H1 (cell line): ENCODE data around the gene ACACB. TPM values are rescaled to one million over a fixed set of nuclear protein-coding genes. Genes with fewer than 3 reads are reported as not detected.

Source experiments
- CTCF ChIA-PET: fragments of 300-600 bp; sonication (Branson Sonifier 250); formaldehyde crosslinking; loops from one replicate; lab custom pipeline; 2021; ENCODE audit not compliant: partially characterized antibody; lab: Charles Lee
- POLR2A ChIA-PET: fragments of 300-600 bp; sonication (Branson Sonifier 250); formaldehyde crosslinking; loops from one replicate; lab custom pipeline; 2021; ENCODE audit warnings: inconsistent platforms; ENCODE audit not compliant: partially characterized antibody; lab: Charles Lee
- DNase-seq, 2 experiments: peaks; one replicate each; pipeline versions ENCODE4 v3.0.0 to v3.0.0-alpha.2; 2010 to 2022; ENCODE audit warnings: low spot score in 2 of 2, low read depth in 1 of 2, mixed read lengths in 1 of 2
- FAIRE-seq: peaks from 2 replicates; lab custom pipeline; 2011; peaks lifted over from hg19 to GRCh38; lab: Jason Lieb, UNC
- H2AFZ ChIP-seq: 2 replicates; pipeline ENCODE4 v1.8.1; 2012; ENCODE audit warnings: low read length, inconsistent platforms
- H2AK5ac ChIP-seq: 2 replicates; pipeline ENCODE4 v1.6.1; 2013; ENCODE audit warnings: low read depth, low read length
- H2BK120ac ChIP-seq: replicated peaks from 2 replicates; pipeline ENCODE3; 2013; ENCODE audit warnings: low read depth, low read length, inconsistent platforms
- H2BK12ac ChIP-seq: 2 replicates; pipeline ENCODE4 v1.6.1; 2013; ENCODE audit warnings: low read depth, low read length
- H2BK15ac ChIP-seq: 2 replicates; pipeline ENCODE4 v1.6.1; 2013; ENCODE audit warnings: low read length
- H2BK20ac ChIP-seq: 2 replicates; pipeline ENCODE4 v1.6.1; 2013; ENCODE audit warnings: low read length
- H2BK5ac ChIP-seq: 2 replicates; pipeline ENCODE4 v1.6.1; 2013; ENCODE audit warnings: low read depth, low read length
- H3K14ac ChIP-seq: 2 replicates; pipeline ENCODE4 v1.6.1; 2013; ENCODE audit warnings: inconsistent platforms; ENCODE audit not compliant: insufficient read length
- H3K18ac ChIP-seq: 2 replicates; pipeline ENCODE4 v1.6.1; 2013; ENCODE audit warnings: low read length; ENCODE audit errors: extremely low read depth
- H3K23ac ChIP-seq: 2 replicates; pipeline ENCODE4 v1.6.1; 2013; ENCODE audit warnings: inconsistent platforms; ENCODE audit not compliant: insufficient read length
- H3K23me2 ChIP-seq: 2 replicates; pipeline ENCODE4 v1.6.1; 2013; ENCODE audit warnings: low read depth, low read length
- H3K27ac ChIP-seq: 2 replicates; pipeline ENCODE4 v1.6.1; 2011; ENCODE audit warnings: low read depth, low read length, inconsistent platforms
- H3K27me3 ChIP-seq, 4 experiments: replicated peaks in 1 of 4; 1 replicate in 1 of 4; 2 replicates in 3 of 4; pipeline versions ENCODE4 v1.6.1 to v1.8.1; 2011 to 2013; ENCODE audit warnings: low read length in 3 of 4, mild to moderate bottlenecking in 3 of 4, inconsistent platforms in 2 of 4, mixed read lengths in 2 of 4, moderate library complexity in 1 of 4; ENCODE audit not compliant: control insufficient read depth in 3 of 4, insufficient read depth in 3 of 4; ENCODE audit errors: extremely low read depth in 1 of 4
- H3K36me3 ChIP-seq, 4 experiments: 2 replicates each; pipeline versions ENCODE4 v1.6.1 to v1.8.1; 2011 to 2013; ENCODE audit warnings: mild to moderate bottlenecking in 4 of 4, low read length in 3 of 4, moderate library complexity in 2 of 4, control low read depth in 1 of 4, inconsistent platforms in 1 of 4; ENCODE audit not compliant: insufficient read depth in 4 of 4, control insufficient read depth in 2 of 4
- H3K4ac ChIP-seq: replicated peaks from 2 replicates; pipeline ENCODE3; 2013; ENCODE audit warnings: low read length, low read depth, mixed read lengths, inconsistent platforms; ENCODE audit not compliant: insufficient read length
- H3K4me1 ChIP-seq, 4 experiments: replicated peaks in 1 of 4; 1 replicate in 1 of 4; 2 replicates in 3 of 4; pipeline versions ENCODE4 v1.6.1 to v1.8.1; 2011 to 2013; ENCODE audit warnings: low read length in 3 of 4, inconsistent platforms in 2 of 4, mixed read lengths in 1 of 4; ENCODE audit not compliant: insufficient read depth in 4 of 4, control insufficient read depth in 3 of 4
- H3K4me2 ChIP-seq, 2 experiments: 2 replicates each; pipeline versions ENCODE4 v1.6.1 to v1.8.1; 2011 to 2013; ENCODE audit warnings: low read depth in 2 of 2, low read length in 2 of 2, control low read depth in 1 of 2, inconsistent platforms in 1 of 2, mild to moderate bottlenecking in 1 of 2; ENCODE audit not compliant: insufficient read depth in 1 of 2
- H3K4me3 ChIP-seq, 4 experiments: fragments of 200-600, 300-600 bp in 1 of 4; sonication (generic), shearing (Covaris generic), sonication (Bioruptor Twin) in 1 of 4; 2 replicates each; pipeline versions ENCODE4 v1.5.1 to v1.8.1; 2011 to 2016; ENCODE audit warnings: low read length in 4 of 4, low read depth in 3 of 4, control low read depth in 2 of 4, inconsistent platforms in 2 of 4, mild to moderate bottlenecking in 2 of 4, mixed read lengths in 1 of 4, moderate library complexity in 1 of 4; ENCODE audit not compliant: insufficient read depth in 2 of 4; ENCODE audit errors: extremely low read depth in 1 of 4
- H3K56ac ChIP-seq: replicated peaks from 2 replicates; pipeline ENCODE3; 2013; ENCODE audit warnings: low read depth, mild to moderate bottlenecking, mixed read lengths, low read length, inconsistent platforms; ENCODE audit not compliant: insufficient read length
- H3K79me1 ChIP-seq: 2 replicates; pipeline ENCODE4 v1.6.1; 2013; ENCODE audit warnings: low read depth, low read length, control low read depth
- H3K79me2 ChIP-seq, 2 experiments: 2 replicates each; pipeline versions ENCODE4 v1.6.1 to v1.8.1; 2012 to 2013; ENCODE audit warnings: low read length in 2 of 2, mild to moderate bottlenecking in 2 of 2, inconsistent platforms in 1 of 2; ENCODE audit not compliant: insufficient read depth in 2 of 2, control insufficient read depth in 1 of 2
- H3K9ac ChIP-seq, 4 experiments: replicated peaks in 1 of 4; 1 replicate in 1 of 4; 2 replicates in 3 of 4; pipeline versions ENCODE4 v1.6.1 to v1.8.1; 2011 to 2013; ENCODE audit warnings: low read depth in 3 of 4, low read length in 3 of 4, control low read depth in 2 of 4, mild to moderate bottlenecking in 2 of 4, moderate library complexity in 2 of 4, inconsistent platforms in 1 of 4; ENCODE audit errors: extremely low read depth in 1 of 4
- H3K9me3 ChIP-seq, 2 experiments: 2 replicates each; pipeline versions ENCODE4 v1.6.1 to v1.8.1; 2012 to 2013; ENCODE audit warnings: mild to moderate bottlenecking in 2 of 2, moderate library complexity in 2 of 2, control low read depth in 1 of 2, inconsistent platforms in 1 of 2, low read depth in 1 of 2, low read length in 1 of 2, mixed read lengths in 1 of 2; ENCODE audit not compliant: insufficient read depth in 2 of 2
- H4K20me1 ChIP-seq, 2 experiments: replicated peaks in 1 of 2; 2 replicates each; pipeline versions ENCODE3 to v1.8.1; 2011 to 2013; ENCODE audit warnings: inconsistent platforms in 2 of 2, low read length in 2 of 2, mild to moderate bottlenecking in 1 of 2; ENCODE audit not compliant: insufficient read depth in 2 of 2, control insufficient read depth in 1 of 2
- H4K5ac ChIP-seq: 2 replicates; pipeline ENCODE4 v1.6.1; 2013; ENCODE audit warnings: low read length, low read depth, mixed read lengths, inconsistent platforms; ENCODE audit not compliant: insufficient read length
- H4K8ac ChIP-seq: 2 replicates; pipeline ENCODE4 v1.8.0; 2013; ENCODE audit warnings: mild to moderate bottlenecking, moderate library complexity, low read length, inconsistent platforms; ENCODE audit not compliant: insufficient read depth; ENCODE audit errors: extremely low read depth
- H4K91ac ChIP-seq: replicated peaks from 2 replicates; pipeline ENCODE3; 2013; ENCODE audit warnings: low read length, mixed read lengths, inconsistent platforms; ENCODE audit not compliant: insufficient read length
- JUND ChIP-seq: IDR thresholded peaks from 2 replicates; pipeline ENCODE4 v1.6.1; 2011; ENCODE audit warnings: mild to moderate bottlenecking, improper control_type of control experiment, low read length
- KDM5A ChIP-seq: fragments of 200-600 bp; IDR thresholded peaks from 2 replicates; pipeline ENCODE4 v1.7.1; 2012; ENCODE audit warnings: mild to moderate bottlenecking, low read length, inconsistent platforms, mixed read lengths
- MAFK ChIP-seq: IDR thresholded peaks from 2 replicates; pipeline ENCODE4 v1.6.1; 2012; ENCODE audit warnings: low read depth, mild to moderate bottlenecking, improper control_type of control experiment, low read length
- NANOG ChIP-seq: IDR thresholded peaks from 2 replicates; pipeline ENCODE4 v1.6.1; 2011; ENCODE audit warnings: low read length, low read depth, mild to moderate bottlenecking, inconsistent platforms; ENCODE audit not compliant: insufficient read depth, poor library complexity, severe bottlenecking
- RBBP5 ChIP-seq: IDR thresholded peaks from 2 replicates; pipeline ENCODE4 v1.7.1; 2012; ENCODE audit warnings: low read depth, mild to moderate bottlenecking, inconsistent platforms, low read length, moderate library complexity, borderline replicate concordance
- RXRA ChIP-seq: IDR thresholded peaks from 2 replicates; pipeline ENCODE4 v1.6.1; 2011; ENCODE audit warnings: low read depth, mild to moderate bottlenecking, low read length, moderate library complexity; ENCODE audit not compliant: insufficient read depth
- SIX5 ChIP-seq: IDR thresholded peaks from 2 replicates; pipeline ENCODE4 v1.6.1; 2011; ENCODE audit warnings: mild to moderate bottlenecking, low read depth, low read length
- SRF ChIP-seq: IDR thresholded peaks from 2 replicates; pipeline ENCODE4 v1.6.1; 2011; ENCODE audit warnings: mild to moderate bottlenecking, low read depth, low read length, moderate library complexity
- SUZ12 ChIP-seq: fragments of 200-600 bp; sonication (generic); IDR thresholded peaks from 2 replicates; pipeline ENCODE4 v1.6.1; 2012; ENCODE audit warnings: mild to moderate bottlenecking, inconsistent platforms, low read length, moderate library complexity, mixed read lengths
- ZNF274 ChIP-seq: IDR thresholded peaks from 2 replicates; pipeline ENCODE4 v1.7.0; 2012; ENCODE audit warnings: low read length, borderline replicate concordance; ENCODE audit errors: extremely low read depth
- WGBS, 2 experiments: shearing (Covaris generic) in 1 of 2; methylation state at CpG; one replicate each; pipeline versions ENCODE4 v1.1.6 to v1.1.7; 2013 to 2015; ENCODE audit warnings: low lambda C conversion rate in 2 of 2, mixed read lengths in 2 of 2, inconsistent platforms in 1 of 2, low coverage in 1 of 2, missing lambda C conversion rate in 1 of 2; ENCODE audit not compliant: insufficient replicate concordance in 2 of 2, insufficient coverage in 1 of 2, insufficient read length in 1 of 2; ENCODE audit errors: extremely low coverage in 1 of 2, missing lambda C conversion rate in 1 of 2; 5-methylcytosine and 5-hydroxymethylcytosine counted together
- polyA plus RNA-seq, 7 experiments: library from polyadenylated mRNA; depleted of rRNA in 3 of 7; stranded (reverse) in 5 of 7; unstranded in 2 of 7; fragments of >200 nt in 5 of 7; fragments of 200-250 nt in 2 of 7; gene quantifications; 1 replicate in 5 of 7; 2 replicates in 1 of 7; 4 replicates in 1 of 7; pipeline versions ENCODE4 v1.2.1 to v1.2.3, GENCODE V29; 2011 to 2013; ENCODE audit warnings: missing spikeins in 2 of 7, mixed read lengths in 2 of 7
- total RNA-seq: library from RNA; stranded (reverse); fragmentation: NEBNext Ultra II Directional; extraction: Animal tissue kit (Norgen Biotek cat#: 25700); gene quantifications from 2 replicates; pipeline ENCODE4 v1.2.1, GENCODE V29; 2021

Gene ACACB
- total and polyA plus RNA-seq, 2 of the 8 experiments (the other 6 are each of a cell fraction or from before 2014, with no cell fraction given) = 5.8 to 15.3 TPM

- Histone ChIP-seq H3K27ac (no peak overlapping the region), H3K56ac (no peak overlapping the region), H4K8ac (no peak overlapping the region), H3K4me1 (no peaks in the 10 kb centered on the region), H2BK5ac (no peak overlapping the region), H2BK120ac (no peak overlapping the region), H3K9ac (no peak overlapping the region), H3K36me3 (peaks cover 0 to 3% (median 0%) of the 10 kb centered on the region in 4 experiments; a peak in 2 of 8 replicates), H3K23ac (no peak overlapping the region), H3K9me3 (no peaks in the 10 kb centered on the region), H2BK15ac (no peak overlapping the region), H4K91ac (no peak overlapping the region), H3K4me3 (no peak overlapping the region), H3K23me2 (no peaks in the 10 kb centered on the region), H3K27me3 (no peaks in the 10 kb centered on the region), H3K18ac (no peak overlapping the region), H2AK5ac (no peak overlapping the region), H2AFZ (no peak overlapping the region), H3K79me2 (no peaks in the 10 kb centered on the region), H3K14ac (no peak overlapping the region), H3K4me2 (no peak overlapping the region), H2BK20ac (no peak overlapping the region), H4K20me1 (peaks cover 0 to 2% of the 10 kb centered on the region in 2 experiments), H3K4ac (no peak overlapping the region), H3K79me1 (no peaks in the 10 kb centered on the region), H2BK12ac (no peak overlapping the region), H4K5ac (no peak overlapping the region)
- CTCF ChIA-PET = interaction anchor here (0.7 to 1.2 kb wide), 4 partner anchors 38 to 1541 kb away, joined by 3 read pairs; no protein-coding TSS in a partner anchor
- 90% methylated on average over 10 of the region's 10 CpGs; no CpG with 5 or more reads in 1 of the 2 experiments for WGBS, 2 experiments
- no peak for TF ChIP-seq KDM5A
- no peak for TF ChIP-seq RBBP5
- no peak for TF ChIP-seq RXRA
- no peak for TF ChIP-seq MAFK
- TF ChIP-seq ZNF274 = no peak
- no peak for TF ChIP-seq NANOG
- TF ChIP-seq SUZ12 = no peak
- TF ChIP-seq SIX5 = no peak
- no peak for TF ChIP-seq SRF
- TF ChIP-seq JUND = no peak
- FAIRE-seq = no peak
- POLR2A ChIA-PET = interaction anchor here (0.6 to 0.9 kb wide), 2 partner anchors 68 to 119 kb away, joined by 3 read pairs; no protein-coding TSS in a partner anchor
- DNase-seq = no peak
Measured at GRCh38 chr12:109223211-109223610, 106.8 kb downstream of the ACACB start.
